ENCODE results near the gene IL9R.
A peak's percentile ranks its signal among the peaks of the same experiment; 100 is the strongest.

IL9R gene

DNA sequence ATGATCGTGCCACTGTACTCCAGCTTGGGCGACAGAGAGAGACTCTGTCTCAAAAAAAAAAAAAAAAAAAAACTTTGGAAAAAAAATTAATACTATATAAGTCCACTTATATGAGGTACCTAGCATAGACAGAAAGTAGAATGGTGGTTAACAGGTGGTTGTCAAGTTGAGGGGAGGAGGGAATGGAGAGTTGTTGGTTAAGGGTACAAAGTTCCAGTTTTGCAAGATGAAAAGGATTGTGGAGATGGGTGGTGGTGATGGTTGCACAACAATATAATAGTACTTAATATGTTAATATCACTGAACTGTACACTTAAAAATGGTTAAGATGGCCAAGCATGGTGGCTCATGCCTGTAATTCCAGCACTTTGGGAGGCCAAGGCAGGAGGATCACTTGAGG lies 4.1 kb upstream of the IL9R start:
- Histone ChIP-seq H3K9me3 (ENCODE audit: insufficient read depth, low read depth, low read length) (no peaks in the 10 kb centered on the region), H3K79me2 (ENCODE audit: insufficient read depth, low read length) (peaks cover 10% of the 10 kb centered on the region), H3K27me3 (ENCODE audit: insufficient read depth, low read length, poor library complexity, severe bottlenecking) (no peaks in the 10 kb centered on the region), H3K9me2 (replicated peaks; ENCODE audit: low read depth, low read length) (no peaks in the 10 kb centered on the region), H2AFZ (ENCODE audit: low read length) (no peak overlapping the region), H3F3A (ENCODE audit: low read depth) (no peaks in the 10 kb centered on the region; the same call in 1 of the 2 replicates), H3K4me1 (ENCODE audit: insufficient read depth, low read length, poor library complexity, severe bottlenecking) (peaks cover 28% of the 10 kb centered on the region), H4K20me1 (ENCODE audit: insufficient read depth, low read length, poor library complexity, severe bottlenecking) (no peaks in the 10 kb centered on the region), H3K4me3 (ENCODE audit: low read length, poor library complexity, severe bottlenecking) (no peak overlapping the region), H3K9ac (ENCODE audit: low read depth, low read length, poor library complexity, severe bottlenecking) (no peak overlapping the region), H3K4me2 (ENCODE audit: low read depth, low read length, poor library complexity, severe bottlenecking) (no peak overlapping the region), H3K36me3 (ENCODE audit: insufficient read depth, low read length) (no peaks in the 10 kb centered on the region)
- TF ChIP-seq, protein P1, sequence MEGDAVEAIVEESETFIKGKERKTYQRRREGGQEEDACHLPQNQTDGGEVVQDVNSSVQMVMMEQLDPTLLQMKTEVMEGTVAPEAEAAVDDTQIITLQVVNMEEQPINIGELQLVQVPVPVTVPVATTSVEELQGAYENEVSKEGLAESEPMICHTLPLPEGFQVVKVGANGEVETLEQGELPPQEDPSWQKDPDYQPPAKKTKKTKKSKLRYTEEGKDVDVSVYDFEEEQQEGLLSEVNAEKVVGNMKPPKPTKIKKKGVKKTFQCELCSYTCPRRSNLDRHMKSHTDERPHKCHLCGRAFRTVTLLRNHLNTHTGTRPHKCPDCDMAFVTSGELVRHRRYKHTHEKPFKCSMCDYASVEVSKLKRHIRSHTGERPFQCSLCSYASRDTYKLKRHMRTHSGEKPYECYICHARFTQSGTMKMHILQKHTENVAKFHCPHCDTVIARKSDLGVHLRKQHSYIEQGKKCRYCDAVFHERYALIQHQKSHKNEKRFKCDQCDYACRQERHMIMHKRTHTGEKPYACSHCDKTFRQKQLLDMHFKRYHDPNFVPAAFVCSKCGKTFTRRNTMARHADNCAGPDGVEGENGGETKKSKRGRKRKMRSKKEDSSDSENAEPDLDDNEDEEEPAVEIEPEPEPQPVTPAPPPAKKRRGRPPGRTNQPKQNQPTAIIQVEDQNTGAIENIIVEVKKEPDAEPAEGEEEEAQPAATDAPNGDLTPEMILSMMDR (conservative IDR thresholded peaks at IDR 0.05; ENCODE audit: low read length) = no peak
- no peak for TF ChIP-seq EZH2phosphoT487 (IDR thresholded peaks at IDR 0.05; ENCODE audit: borderline replicate concordance)

DNA sequence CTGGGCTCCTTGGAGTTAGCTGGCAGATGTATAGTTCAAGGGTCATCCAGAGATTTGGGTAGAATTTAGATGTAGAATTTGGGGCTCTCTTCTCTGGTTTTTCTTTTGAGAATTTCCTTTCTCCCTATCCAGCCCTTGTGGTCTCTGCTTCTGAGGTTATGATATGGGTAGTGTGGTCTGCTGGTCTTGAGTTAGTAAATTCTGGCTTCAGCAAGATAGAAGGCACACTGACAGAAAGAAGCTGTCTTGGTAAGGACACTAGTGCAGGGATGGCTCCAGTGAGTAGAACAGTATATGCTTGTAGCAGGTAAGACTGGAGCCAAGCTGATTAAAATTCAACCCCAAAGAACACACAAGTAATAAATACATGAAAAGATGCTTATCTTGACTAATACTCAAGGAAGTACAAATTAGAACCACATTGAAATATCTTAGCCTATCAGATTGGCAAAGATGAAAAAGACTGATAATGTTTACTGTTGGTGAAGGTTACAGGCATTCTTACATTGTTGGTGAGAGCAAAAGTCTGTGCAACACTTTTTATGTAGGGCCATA lies 2.1 kb upstream of the IL9R start:
- H3K4me3 ChIP-seq (ENCODE audit: low read length, poor library complexity, severe bottlenecking) = peak overlapping the region; percentile 14
- no peaks in the 10 kb centered on the region; the same call in 1 of the 2 replicates for H3F3A ChIP-seq (ENCODE audit: low read depth)
- H3K9me3 ChIP-seq (ENCODE audit: insufficient read depth, low read depth, low read length) = no peaks in the 10 kb centered on the region
- TF ChIP-seq, protein P1 (conservative IDR thresholded peaks at IDR 0.05; ENCODE audit: low read length) = no peak
- TF ChIP-seq EZH2phosphoT487 (IDR thresholded peaks at IDR 0.05; ENCODE audit: borderline replicate concordance) = no peak
- H3K79me2 ChIP-seq (ENCODE audit: insufficient read depth, low read length) = peaks cover 28% of the 10 kb centered on the region
- peaks cover 43% of the 10 kb centered on the region for H3K4me1 ChIP-seq (ENCODE audit: insufficient read depth, low read length, poor library complexity, severe bottlenecking)
- H3K4me2 ChIP-seq (ENCODE audit: low read depth, low read length, poor library complexity, severe bottlenecking) = peak overlapping the region; percentile 50
- H3K36me3 ChIP-seq (ENCODE audit: insufficient read depth, low read length) = no peaks in the 10 kb centered on the region
- no peak overlapping the region for H2AFZ ChIP-seq (ENCODE audit: low read length)
- H3K27me3 ChIP-seq (ENCODE audit: insufficient read depth, low read length, poor library complexity, severe bottlenecking) = no peaks in the 10 kb centered on the region
- peak overlapping the region; percentile 97 for H3K9ac ChIP-seq (ENCODE audit: low read depth, low read length, poor library complexity, severe bottlenecking)
- H3K9me2 ChIP-seq (replicated peaks; ENCODE audit: low read depth, low read length) = no peaks in the 10 kb centered on the region
- H4K20me1 ChIP-seq (ENCODE audit: insufficient read depth, low read length, poor library complexity, severe bottlenecking) = no peaks in the 10 kb centered on the region

DNA sequence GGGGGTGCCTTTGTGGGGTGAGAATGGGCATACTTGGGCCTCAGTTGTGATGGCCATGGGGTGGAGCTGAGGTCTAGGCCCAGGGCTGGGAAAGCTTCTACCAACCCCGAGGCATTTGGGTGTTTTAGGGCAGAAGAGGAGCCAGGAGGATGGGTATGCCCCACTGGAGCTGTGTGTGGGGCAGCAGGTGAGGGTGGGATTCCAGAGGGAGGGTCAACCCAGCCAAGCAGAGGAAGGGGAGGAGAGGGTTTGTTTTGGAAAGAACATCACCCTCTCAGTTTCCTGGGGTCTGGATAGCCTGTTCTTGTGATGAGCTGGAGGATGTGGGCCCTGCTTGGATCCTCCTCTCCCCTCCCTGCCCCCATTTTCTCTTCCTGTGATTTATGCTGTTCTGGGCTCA lies 620 bp downstream of the IL9R start:
- H3K4me3 ChIP-seq (ENCODE audit: low read length, poor library complexity, severe bottlenecking) = peak overlapping the region; percentile 80
- no peaks in the 10 kb centered on the region for H3K9me2 ChIP-seq (replicated peaks; ENCODE audit: low read depth, low read length)
- H3K9ac ChIP-seq (ENCODE audit: low read depth, low read length, poor library complexity, severe bottlenecking) = peak overlapping the region; percentile 97
- H4K20me1 ChIP-seq (ENCODE audit: insufficient read depth, low read length, poor library complexity, severe bottlenecking) = no peaks in the 10 kb centered on the region
- H3K9me3 ChIP-seq (ENCODE audit: insufficient read depth, low read depth, low read length) = no peaks in the 10 kb centered on the region
- H3F3A ChIP-seq (ENCODE audit: low read depth) = no peaks in the 10 kb centered on the region; the same call in 1 of the 2 replicates
- peaks cover 62% of the 10 kb centered on the region for H3K4me1 ChIP-seq (ENCODE audit: insufficient read depth, low read length, poor library complexity, severe bottlenecking)
- peak overlapping the region; percentile 95 for H3K4me2 ChIP-seq (ENCODE audit: low read depth, low read length, poor library complexity, severe bottlenecking)
- peaks cover 40% of the 10 kb centered on the region for H3K79me2 ChIP-seq (ENCODE audit: insufficient read depth, low read length)
- H3K27me3 ChIP-seq (ENCODE audit: insufficient read depth, low read length, poor library complexity, severe bottlenecking) = no peaks in the 10 kb centered on the region
- TF ChIP-seq EZH2phosphoT487 (IDR thresholded peaks at IDR 0.05; ENCODE audit: borderline replicate concordance) = no peak
- TF ChIP-seq, protein P1 (conservative IDR thresholded peaks at IDR 0.05; ENCODE audit: low read length) = no peak
- no peaks in the 10 kb centered on the region for H3K36me3 ChIP-seq (ENCODE audit: insufficient read depth, low read length)
- H2AFZ ChIP-seq (ENCODE audit: low read length) = no peak overlapping the region
